Measurements from ENCODE around the gene AGO4.
"Not testable (repeated sequence)": the region's sequence is repeated elsewhere in the genome, so short reads cannot be mapped to it uniquely, and the experiment has no call there.

AGO4 gene

GRCh38 chr1:35807614-35808449 lies at the start of gene AGO4:
Gene AGO4 (plus strand): TSS chr1:35808016. CDS start chr1:35808417, 401 bp downstream.
- peak; percentile 57 to 60 for ATAC-seq

- ATAC-seq, result no peak
Observed at GRCh38 chr1:35762141-35762540, 45.7 kb upstream of the AGO4 start.

- ATAC-seq, result no peak
Observed at GRCh38 chr1:35763201-35763600, 44.6 kb upstream of the AGO4 start.

GRCh38 chr1:35764283-35764682 lies 43.5 kb upstream of the AGO4 start:
- no peak for ATAC-seq

DNA sequence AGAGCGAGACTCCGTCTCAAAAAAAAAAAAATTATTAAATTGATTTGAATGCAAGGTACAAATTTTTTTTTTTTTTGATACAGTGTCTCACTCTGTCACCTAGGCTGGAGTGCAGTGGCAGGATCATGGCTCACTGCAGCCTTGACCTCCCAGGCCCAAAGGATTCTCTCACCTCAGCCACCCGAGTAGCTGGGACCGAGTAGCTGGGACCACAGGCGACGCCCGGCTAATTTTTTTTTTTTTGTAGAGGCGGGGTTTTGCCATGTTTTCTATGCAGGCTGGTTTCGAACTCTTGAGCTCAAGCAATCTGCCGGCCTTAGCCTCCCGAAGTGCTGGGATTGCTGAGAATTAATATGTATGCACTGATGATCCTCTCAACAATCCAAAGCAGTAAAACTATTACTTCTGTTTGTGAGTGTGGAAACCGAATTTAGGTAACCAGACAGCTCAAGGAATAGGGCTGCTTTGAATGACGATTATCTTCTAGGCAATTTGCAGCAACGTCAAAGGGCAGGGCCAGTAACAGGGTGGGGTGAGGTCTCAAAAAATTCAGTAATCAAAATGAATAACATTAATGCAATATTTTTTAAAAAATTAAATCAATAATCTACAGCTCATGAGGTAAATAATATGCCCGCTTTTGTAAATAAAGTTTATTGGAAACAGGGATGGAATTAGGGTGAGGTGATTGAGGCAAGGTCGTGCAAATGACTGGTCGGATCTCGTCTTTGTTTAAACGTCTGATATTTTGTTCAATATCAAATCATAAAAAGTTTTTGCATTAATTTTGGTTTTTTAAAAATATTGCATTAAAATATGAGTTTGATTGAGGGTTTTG lies 39.2 kb upstream of the AGO4 start:
- ATAC-seq, result no peak

DNA sequence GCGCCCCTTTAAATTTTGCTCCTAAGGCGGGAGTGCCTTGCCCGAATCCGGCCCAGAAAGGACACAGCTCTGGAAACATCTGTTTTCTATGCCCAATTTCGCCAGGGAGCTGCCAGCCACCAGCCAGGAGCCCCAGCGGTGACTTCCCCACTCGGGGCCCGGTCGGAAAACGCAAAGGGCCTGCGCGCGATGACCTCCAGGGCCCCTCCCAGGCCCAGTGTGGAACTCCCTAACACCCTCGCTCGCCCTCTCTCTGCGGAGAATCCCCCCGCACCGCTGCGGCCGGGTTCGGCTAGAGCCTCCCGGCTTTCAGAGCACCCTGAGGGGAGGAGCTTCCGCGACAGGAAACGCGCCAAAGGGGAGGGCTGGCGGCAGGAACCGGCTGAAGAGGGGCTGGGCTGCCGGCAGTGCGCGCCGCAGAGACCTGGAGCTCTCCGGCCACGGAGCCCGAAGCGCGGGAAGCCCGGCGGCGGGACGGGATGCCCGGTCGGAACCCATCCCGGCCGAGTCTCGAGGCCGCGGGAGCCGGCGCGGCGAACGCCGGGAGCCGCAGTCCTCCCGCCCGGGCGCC lies 38.5 kb upstream of the AGO4 start:
- ATAC-seq, result peak; percentile 84 to 89

- no peak for ATAC-seq
Observed at GRCh38 chr1:35773711-35774110, 34.1 kb upstream of the AGO4 start.

DNA sequence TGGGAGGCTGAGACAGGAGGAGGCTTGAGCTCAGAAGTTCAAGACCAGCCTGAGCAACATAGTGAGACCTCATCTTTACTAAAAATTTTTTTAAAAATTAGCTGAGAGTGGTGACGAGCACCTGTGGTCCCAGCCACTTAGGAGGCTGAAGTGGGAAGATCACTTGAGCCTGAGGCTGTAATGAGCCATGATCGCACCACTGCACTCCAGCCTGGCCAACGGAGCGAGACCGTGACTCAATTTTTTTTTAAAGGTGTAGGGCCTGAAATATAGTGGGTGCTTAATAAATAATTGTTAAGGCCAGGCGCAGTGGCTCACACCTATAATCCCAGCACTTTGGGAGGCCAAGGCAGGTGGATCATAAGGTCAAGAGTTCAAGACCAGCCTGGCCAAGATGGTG lies 31.6 kb upstream of the AGO4 start:
- not testable (repeated sequence) for ATAC-seq

GRCh38 chr1:35777109-35777508 lies 30.7 kb upstream of the AGO4 start:
- no peak for ATAC-seq

DNA sequence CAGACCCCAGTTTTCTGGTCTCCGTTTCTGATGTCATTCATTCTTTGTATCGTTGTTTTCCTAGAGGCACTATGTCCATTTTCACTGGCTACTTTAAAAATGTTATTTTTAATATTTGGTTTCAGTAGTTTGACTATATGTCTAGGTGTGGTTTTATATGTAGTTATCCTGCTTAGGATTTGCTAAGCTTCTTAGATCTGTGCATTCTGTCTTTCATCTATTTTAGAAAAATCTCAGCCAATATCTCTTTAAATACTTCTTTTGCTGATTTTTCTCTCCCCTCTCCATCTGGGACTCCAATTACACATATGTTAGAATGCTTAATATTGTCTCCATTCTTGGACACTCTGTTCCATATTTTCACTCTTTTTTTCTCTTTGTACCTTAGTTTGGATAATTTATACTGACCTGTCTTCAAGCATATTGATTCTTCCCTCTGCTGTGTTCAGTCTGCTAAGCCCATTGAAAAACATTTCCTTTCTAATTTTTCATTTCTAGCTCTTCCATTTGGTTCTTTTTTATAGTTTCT lies 24.7 kb upstream of the AGO4 start:
- ATAC-seq, result no peak

DNA sequence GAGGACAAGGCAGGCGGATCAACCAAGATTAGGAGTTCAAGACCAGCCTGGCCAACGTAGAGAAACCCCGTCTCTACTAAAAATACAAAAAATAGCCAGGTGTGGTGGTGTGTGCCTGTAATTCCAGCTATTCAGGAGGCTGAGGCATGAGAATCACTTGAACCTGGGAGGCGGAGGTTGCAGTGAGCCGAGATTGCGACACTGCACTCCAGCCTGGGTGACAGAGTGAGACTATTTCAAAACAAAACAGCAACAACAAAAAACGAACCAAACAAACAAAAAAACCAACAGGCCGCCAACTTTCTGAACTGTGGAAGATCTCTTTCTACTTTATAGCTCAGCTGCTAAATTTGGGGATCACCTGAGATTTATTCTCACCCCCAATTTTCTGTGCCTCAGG lies 23.5 kb upstream of the AGO4 start:
- not testable (repeated sequence) for ATAC-seq

DNA sequence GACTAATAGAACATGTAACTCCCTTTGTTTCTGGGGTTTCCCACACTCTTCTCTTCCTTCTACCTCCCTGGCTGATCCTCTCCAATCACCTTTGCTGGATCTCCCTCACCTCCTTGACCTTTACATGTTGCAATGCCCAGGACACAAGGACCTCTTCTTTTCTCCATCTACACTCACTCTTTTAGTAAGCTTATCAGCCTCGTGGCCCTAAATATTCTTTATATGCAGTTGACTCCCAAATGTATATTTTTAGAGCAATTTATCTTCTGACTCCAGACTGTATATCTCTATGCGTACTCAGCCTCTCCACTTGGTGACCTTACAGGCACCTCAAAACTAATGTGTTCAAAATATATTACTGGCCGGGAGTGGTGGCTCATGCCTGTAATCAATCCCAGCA lies 19.7 kb upstream of the AGO4 start:
- no peak for ATAC-seq

DNA sequence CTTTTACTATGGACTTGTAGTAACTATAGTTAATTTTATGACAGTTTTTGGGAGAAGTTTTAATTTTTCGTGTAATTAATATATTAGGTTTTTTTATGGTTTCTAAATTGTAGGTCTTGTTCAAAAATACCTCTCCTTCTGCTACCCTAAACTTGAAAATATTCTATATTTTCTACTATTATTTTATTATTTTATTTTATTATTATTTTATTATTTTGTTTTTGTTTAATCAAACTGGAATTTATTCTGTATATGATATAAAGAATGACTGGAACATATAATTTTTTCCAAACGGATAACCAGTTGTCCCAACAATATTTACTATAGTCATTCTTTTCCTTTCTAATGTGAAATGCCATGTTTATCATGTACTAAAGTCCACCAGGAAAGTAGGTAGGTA lies 17.1 kb upstream of the AGO4 start:
- ATAC-seq, result no peak

DNA sequence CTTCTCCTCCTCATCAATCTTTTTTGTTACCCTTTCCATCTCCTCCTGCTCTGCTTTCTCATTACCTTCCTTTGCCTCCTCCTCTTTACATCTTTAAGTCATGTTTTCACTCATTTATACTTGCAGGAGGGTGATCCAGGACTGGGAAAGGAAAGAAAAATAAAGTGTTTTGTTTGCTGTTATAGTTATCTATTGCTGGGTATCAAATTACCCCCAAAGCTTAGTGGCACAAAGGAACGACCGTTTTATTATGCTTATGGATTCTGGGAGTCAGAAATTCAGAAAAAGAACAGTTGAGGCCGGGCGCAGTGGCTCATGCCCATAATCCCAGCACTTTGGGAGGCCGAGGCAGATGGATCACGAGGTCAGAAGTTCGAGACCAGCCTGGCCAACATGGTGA lies 12.5 kb upstream of the AGO4 start:
- no peak for ATAC-seq

DNA sequence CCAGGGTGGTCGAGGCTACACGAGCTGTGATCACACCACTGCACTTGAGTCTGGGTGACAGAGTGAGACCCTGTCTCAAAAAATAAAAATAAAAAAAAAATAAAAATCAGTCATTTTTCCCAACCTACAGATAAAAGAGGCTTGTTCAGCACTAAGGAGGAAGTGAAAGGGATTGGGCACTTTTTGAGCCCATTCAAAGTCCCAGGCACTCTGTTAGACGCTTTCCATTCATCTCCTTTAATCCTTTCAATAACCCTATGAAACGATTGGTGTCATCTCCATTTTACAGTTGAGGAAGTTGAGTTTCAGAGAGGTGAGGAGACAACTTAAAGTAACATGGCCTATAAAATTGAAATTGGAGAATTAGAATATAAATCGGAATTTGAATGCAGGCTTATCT lies 10.4 kb upstream of the AGO4 start:
- no peak for ATAC-seq

- ATAC-seq, result not testable (repeated sequence)
Observed at GRCh38 chr1:35798019-35798418, 9.8 kb upstream of the AGO4 start.

GRCh38 chr1:35800167-35800887 lies 7.5 kb upstream of the AGO4 start:
- ATAC-seq, result not testable (repeated sequence)

DNA sequence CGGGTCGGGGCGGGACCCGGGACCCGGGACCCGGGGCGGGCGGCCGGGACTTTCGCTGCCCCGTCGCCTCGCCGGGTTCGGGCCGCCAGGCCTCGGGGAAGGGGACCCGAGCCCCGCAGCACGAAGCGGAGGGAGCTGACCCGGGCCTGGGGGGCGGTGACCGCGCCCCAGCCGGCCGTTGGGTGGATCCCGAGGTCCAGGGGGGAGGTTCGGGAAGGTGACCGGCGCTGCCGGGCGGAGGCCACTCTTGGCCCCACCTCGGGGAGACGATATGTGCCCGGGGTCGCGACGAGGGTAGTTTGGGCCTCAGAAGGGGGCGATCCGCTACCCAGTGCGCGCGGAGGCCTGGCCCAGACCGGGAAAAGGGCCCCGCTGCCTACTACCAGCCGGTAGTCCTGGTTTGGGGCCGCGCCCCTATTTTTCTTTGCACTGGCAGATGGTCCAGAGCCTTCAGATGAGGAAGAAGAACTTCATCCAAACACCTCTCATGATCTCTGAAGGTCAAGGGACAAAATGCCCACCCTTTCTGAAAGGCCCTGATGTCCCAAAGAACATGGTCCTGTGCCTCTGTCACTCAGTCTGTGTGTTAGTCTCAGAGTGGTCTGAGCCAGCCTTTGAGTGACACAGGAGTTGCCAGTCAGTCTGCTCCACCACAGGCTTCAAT lies 766 bp downstream of the AGO4 start:
- ATAC-seq, result peak; percentile 50 to 55

DNA sequence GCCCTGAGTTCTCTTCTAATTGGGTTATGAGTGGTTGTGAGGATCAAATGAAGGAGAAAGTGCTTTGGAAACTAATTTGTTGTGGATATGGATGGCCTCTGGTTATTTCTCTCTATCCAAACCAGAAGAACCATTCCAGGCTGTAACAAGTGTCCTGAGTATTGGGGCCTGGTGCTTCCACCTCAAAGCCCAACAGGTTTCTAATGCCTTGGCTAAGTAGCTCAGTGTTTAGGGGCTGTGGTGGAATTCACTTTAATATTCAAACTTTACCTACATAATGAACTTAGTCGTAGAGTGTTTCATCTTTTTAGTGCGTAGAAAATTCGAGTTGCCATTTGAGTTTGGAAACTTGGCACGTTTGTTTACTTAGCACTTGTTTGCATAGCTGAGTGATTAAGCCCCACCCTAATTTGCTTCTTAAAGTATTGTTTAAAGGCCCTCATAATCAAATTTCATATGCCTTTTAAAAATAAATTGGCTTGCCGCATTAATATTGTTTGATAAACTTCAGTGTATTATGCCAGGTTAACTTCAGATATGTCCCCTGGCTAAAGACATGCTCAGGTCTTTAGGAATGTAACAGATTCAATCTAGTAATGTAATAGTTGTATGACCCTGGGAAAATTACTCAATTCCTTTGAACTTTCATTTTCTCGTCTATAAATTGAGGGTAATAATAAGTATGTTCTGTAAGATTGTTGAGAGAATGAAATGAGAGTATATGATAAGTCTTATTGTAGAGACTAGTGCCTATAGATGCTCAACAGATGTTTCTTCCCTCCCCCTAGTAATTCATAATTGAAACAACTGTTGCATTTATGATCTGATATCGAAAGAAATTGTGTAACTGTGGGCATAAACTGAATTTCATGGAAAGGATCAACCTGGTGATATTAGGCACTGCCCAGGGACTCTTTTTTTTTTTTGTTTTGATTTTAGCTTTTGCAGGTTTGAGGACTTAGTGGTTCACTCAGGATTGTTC lies 1.6 kb downstream of the AGO4 start:
- no peak for ATAC-seq

- ATAC-seq, result no peak
Observed at GRCh38 chr1:35810096-35810881, 2.5 kb downstream of the AGO4 start.

Data from activated CD4-positive, CD25-positive, alpha-beta regulatory T cell treated with anti-CD3 and anti-CD28 coated beads, Interleukin-2, amount 50 U/mL, for 24 hours (primary cell).